HG02623 (cell line): ENCODE data around the gene BRD1.

Source experiments
- ATAC-seq: cut with Tn5 transposase; IDR thresholded peaks from one replicate; pipeline ENCODE4 v1.9.1; 2021; ENCODE audit warnings: moderate library complexity; ENCODE audit not compliant: unreplicated experiment

The BRD1 gene

GRCh38 chr22:49803737-49804375, 23.8 kb downstream of the BRD1 start:
- no peak for ATAC-seq

GRCh38 chr22:49803134-49803533, 24.5 kb downstream of the BRD1 start:
- ATAC-seq: no peak

- ATAC-seq: no peak
Measured at GRCh38 chr22:49801391-49802060, 26.1 kb downstream of the BRD1 start.

DNA sequence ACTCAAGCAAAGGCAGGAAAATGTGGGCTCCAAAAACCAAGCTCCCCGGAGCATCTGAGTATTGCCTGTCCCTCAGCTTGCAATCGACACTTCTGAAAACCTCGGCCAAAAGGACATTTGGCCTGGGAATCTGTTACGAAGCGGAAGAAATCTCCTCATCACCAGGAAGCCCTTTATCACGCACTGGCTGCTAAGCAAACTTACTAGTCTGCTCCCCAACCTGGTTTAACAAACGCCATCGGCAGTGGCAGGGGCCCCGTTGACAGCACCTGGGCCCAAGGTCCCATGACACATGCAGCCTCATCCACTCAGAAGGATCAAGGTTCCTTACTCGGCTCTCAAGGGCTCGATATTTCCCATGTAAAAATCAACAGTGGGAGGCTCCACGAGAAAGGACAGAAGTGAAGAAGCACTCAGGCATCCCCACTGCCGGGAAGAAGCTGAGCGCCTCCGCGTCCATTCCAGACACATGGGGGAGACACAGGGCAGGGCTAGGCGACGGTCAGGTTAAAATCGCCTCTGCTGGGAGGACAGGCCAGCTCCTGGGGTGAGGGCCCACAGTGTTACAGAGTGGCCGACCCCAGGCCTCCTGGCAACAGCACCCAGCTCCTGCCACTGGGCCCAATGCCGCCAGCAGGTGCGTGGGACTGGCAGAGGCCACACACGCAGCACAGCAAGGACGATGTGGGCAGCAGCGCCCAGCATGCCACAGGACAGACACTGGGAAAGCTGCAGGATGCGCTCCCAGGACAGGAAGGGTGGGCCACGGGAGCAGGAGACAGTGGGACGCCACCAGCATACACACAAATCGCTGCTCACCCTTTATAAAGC, 27.1 kb downstream of the BRD1 start:
- ATAC-seq: no peak

DNA sequence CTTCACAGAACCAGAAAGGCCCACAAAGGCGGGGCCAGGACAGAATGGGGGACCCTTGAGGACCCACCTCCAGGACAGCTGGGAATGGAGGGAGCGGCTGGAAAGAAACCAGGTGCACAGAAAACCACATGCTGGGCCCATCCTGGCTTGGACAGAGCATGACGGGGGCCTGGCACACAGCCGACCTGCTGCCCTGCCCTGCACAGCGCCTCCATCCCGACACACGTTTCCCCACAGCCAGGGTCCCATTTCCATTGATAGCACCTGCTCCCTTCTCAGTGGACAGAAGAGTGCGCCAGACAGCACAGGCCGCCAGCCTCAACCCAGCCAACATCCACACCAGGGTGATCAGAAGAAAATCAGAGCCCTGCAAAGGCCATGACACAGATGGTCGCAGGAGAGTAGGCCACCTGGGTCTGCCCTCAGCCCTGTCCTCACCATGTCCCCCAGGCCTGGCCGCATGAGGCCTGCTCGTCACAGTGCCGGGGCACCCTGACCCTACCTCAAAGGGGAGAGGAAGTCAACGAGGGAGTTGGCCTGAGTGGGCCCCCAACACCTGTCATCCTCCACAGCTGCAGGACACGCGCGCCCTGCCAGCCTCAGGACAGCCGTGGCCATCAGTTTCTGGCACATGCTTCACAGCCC, 28.1 kb downstream of the BRD1 start:
- no peak for ATAC-seq

DNA sequence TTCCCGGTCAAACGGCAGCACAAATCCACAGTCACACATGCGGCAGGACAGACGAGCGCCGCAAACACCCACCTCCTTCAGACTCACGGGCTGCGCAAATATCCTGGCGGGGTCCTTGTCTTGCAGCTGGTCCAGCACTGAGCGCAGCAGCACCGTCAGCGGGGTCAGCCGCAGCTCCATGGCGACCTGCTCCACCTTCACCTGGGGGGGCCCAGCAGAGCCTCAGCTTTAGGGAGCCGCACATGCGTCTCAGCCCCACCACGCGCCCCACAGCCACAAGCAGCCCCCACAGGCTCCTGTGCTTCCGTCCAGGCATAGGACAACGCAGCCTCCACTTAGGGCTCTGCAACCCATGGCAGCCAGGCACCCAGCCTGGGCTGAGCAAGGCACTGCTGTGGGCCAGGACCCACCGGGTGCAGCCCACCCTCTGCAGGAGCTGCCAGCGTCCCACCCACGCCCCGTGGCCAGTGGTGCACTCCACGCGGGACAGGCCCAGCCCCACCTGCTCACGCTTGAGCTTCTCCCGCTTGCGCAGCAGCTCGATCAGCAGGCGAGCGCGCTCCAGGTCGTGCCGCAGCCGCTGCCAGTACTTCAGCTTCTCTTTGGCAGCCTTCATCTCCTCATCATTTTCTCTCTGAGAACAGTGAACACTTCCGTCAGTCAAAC, 29.1 kb downstream of the BRD1 start:
- ATAC-seq: no peak

- ATAC-seq: no peak
Measured at GRCh38 chr22:49797706-49798105, 30.0 kb downstream of the BRD1 start.

DNA sequence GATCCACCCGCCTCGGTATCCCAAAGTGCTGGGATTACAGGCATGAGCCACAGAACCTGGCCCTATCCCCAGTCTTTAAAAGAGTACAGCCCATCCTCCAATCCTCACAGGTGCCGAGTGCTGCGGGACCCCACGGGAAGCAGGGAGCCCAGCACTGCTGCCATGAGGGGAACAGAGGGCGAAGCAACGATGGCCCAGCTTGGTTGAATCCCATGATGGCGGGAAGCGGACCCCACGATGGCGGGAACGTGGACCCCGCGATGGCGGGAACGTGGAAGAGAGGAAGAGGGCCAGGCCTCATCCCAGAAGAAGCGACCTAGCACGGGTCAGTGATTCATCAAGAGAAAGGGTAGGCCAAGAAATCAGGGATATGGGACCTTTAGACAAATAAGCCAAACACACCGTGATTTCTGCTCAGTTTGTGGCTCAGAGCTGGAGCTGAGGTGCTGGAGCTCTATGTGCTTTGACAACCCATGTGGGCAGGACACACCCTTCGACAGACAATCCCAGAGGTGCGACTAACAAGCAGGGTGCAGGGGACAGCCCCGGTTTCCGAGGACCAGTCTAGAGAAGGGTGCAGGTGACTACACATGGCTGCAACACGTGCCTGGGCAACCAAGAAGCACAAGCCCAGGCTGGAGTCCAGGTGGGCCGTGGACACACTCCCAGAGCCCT, 30.9 kb downstream of the BRD1 start:
- no peak for ATAC-seq

DNA sequence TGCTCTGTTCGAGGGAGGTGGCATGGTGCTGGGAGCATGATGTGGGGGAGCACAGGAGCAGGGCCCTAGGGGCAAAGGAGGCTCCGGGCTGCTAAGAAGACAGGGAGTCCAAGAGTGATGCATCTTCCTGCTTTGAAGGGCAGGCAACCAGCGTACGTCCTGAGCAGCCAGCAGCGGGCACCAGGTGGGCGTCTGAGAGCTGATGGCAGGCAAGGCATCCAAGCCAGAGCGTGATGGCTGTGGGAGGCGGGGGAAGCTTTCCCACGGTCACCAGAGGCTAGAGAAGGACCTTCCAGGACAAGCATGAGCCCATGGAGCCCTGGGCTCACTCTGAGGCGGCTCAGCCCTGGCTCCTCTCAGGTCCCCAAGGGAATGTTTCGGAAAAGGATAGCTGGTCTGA, 32.2 kb downstream of the BRD1 start:
- no peak for ATAC-seq

GRCh38 chr22:49793871-49794270, 33.8 kb downstream of the BRD1 start:
- no peak for ATAC-seq

- ATAC-seq: no peak
Measured at GRCh38 chr22:49793296-49793695, 34.4 kb downstream of the BRD1 start.

GRCh38 chr22:49792107-49792506, 35.6 kb downstream of the BRD1 start:
- no peak for ATAC-seq

- ATAC-seq: no peak
Measured at GRCh38 chr22:49791682-49792081, 36.0 kb downstream of the BRD1 start.

DNA sequence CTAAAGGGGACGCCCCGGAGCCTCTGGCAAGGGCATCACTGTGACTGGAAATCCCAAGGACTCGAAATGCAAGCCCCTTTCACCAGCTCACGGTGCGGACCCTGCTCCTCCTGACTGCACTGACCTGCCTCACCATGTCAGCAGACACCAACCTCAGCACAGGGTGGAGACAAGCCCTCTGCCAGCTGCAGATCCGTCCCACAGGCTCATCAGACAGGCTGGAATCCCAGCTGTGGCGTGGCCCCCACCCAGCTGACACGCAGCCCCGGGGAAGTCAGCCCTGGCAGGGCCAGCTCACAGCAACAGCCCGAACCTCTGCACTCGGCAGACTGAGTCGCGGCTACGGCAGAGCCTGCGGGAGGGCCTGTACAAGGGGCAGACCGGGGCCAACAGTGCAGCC, 36.8 kb downstream of the BRD1 start:
- no peak for ATAC-seq

DNA sequence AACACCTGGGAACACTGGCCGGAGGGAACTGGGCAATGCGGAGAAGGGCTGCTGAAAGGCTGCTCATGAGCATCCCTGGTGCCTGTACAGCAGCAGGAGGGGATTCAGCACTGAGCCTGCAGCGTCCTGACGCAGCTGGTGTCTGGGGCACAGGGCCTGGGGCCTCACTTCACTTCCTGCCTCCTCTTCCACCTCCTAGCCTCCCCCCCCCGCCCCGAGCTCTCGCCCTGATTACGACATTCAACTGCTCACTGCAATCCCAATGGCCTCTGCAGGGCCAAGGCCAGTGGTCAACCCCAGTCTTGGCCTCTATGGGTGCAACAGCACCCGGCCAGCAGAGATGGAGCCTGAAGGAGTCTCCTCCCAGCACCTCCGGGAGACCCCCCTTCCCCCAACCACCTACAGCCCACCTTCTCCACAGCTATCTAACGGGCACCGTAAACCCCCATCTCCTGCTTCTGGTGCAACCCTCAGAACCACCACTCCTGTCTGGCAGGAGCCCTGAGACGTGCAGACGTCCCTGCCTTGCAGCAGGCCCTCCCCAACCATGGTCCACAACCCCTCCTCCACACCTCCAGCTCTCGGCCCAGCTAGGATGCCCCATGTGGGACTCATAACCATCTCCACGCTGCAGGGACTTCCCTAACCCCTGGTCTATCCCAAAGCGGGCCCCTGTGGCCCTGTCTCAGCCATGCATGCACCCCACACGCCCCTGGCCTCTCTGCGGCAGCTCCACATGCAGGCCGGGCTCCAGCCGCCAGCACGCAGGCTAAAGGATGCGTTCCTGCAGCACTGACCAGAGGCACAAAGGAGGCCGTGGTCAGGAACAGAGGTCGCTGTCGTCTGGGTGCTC, 38.2 kb downstream of the BRD1 start:
- no peak for ATAC-seq

- ATAC-seq: no peak
Measured at GRCh38 chr22:49788504-49788903, 39.2 kb downstream of the BRD1 start.

DNA sequence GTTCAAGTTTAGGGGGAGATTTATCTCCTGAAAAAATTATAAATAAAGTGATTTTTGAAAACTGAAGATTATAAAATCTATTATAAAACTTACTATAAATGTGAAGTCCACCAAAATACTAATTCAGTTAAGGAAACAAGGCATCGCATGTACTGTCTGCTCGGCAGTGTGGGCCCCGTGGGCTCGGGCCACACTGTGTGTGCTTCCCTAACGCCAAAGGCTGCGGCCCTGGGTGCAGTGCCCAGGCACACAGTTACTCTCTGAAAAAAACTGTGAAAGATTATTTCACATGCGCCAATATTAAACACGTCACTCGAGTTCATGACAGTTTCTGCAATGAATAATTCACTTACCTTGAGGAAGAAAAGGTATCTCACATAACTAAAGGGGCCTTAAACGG, 39.8 kb downstream of the BRD1 start:
- no peak for ATAC-seq

DNA sequence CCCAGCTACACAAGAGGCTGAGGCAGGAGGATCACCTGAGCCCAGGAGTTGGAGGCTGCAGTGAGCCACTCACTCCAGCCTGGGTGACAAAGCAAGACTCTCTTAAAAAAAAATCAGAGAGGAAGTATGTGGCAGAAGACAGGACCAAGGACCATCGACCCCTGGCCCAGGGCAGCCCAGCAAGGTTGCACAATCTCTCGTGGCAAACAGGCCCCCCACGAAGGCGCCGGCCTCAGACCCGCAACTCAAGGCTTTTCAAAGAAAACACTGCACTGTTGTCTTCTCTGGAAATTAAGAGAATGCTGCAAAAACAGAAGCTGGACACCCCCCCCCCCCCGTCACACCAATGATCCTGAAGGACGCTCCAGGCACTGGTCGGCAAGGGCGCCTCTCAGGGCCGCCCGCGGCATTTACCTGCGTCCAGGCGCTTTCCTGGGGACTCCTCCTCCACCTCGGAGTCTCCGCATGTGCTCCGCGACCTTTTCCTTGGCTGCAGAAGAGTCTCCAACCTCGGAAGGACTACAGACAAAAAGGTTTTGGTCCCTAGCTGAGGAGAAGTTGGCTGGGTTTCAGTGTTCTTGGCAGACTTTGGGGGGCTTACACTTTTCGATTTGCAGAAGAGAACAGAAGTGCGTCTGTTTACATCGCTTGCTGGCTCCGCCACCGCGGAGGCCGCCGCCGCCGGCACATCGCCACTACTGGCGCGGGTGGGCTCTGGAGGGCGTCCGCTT, 40.5 kb downstream of the BRD1 start:
- ATAC-seq: no peak
